Measurements from ENCODE around the gene JADE3. TPM values are rescaled to one million over a fixed set of nuclear protein-coding genes. Genes with fewer than 3 reads are reported as not detected.

Gene JADE3
- under 1 TPM; 0.32 to 0.50 TPM for total RNA-seq
- 0.08 to 0.81 reads per million in 2 donors for total RNA-seq

- H3K27ac Mint-ChIP-seq = no peak within 1 kb of the TSS
- H3K4me3 Mint-ChIP-seq = peak within 1 kb of the TSS; percentile 84
- peak in 2 of 3 donors; percentile 20 to 22 for DNase-seq
- ATAC-seq = peak; percentile 58
- H3K36me3 Mint-ChIP-seq (ENCODE audit: low read depth) = no peaks in the 10 kb centered on the region
- peaks cover 19% of the 10 kb centered on the region for H3K27me3 Mint-ChIP-seq
- no peaks in the 10 kb centered on the region for H3K9me3 ChIP-seq (ENCODE audit: control insufficient read depth, low read length, poor library complexity, severe bottlenecking)
- H3K4me1 Mint-ChIP-seq = peaks cover 7% of the 10 kb centered on the region
Observed at GRCh38 chrX:46912098-46912602, at the start of gene JADE3. TSS of gene JADE3 (plus strand) at chrX:46912421. CDS start at chrX:46984895, 72,474 bp downstream.

DNA sequence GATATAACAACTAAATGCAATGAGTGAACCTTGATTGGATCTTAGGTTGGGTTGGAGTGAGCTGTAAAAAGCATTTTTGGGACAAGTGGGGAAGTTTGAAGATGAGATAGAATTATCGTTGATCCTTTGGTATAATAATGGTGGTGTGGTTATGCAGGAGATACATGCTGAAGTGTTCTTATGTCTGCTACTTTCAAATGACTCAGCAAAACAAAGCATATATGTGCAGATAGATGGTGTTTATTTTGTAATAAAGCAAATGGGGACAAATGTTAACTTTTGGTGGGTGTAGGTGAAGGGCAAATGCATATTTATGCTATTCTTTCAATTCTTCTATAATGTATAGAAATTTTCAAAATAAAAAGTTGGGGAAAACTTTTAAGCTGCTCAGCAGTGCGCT, 49.1 kb upstream of the JADE3 start:
- Mint-ChIP-seq H3K27me3 (no peaks in the 10 kb centered on the region), H3K27ac (no peak overlapping the region), H3K4me1 (peaks cover 4% of the 10 kb centered on the region), H3K4me3 (no peak overlapping the region), H3K36me3 (ENCODE audit: low read depth) (no peaks in the 10 kb centered on the region)
- no peak for ATAC-seq
- DNase-seq = no peak
- H3K9me3 ChIP-seq (ENCODE audit: control insufficient read depth, low read length, poor library complexity, severe bottlenecking) = no peaks in the 10 kb centered on the region

GRCh38 chrX:46864606-46865005, 47.6 kb upstream of the JADE3 start:
- H3K27me3 Mint-ChIP-seq = no peaks in the 10 kb centered on the region
- DNase-seq = no peak

DNA sequence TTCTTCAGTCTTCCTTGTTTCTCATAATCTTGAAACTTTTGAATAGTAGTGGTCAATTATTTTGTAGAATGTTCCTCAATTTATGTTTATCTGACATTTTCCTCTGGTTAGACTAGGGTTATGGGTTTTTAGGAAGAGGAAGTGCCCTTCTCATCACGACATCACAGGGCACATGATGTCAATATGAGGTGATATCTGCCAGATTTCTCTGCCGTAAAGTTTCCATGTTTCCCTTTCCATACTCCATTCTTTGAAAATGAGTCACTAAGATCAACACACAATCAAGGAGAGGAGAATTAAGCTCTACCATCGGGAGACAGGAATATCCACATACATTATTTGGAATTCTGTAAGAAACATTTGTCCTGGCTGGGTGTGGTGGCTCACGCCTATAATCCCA, 46.9 kb upstream of the JADE3 start:
- Mint-ChIP-seq H3K4me1 (peaks cover 4% of the 10 kb centered on the region), H3K27me3 (no peaks in the 10 kb centered on the region), H3K4me3 (no peak overlapping the region), H3K27ac (no peak overlapping the region), H3K36me3 (ENCODE audit: low read depth) (no peaks in the 10 kb centered on the region)
- DNase-seq (no peak), ATAC-seq (no peak)
- no peaks in the 10 kb centered on the region for H3K9me3 ChIP-seq (ENCODE audit: control insufficient read depth, low read length, poor library complexity, severe bottlenecking)

More at GRCh38 chrX:46864606-46865005, 47.6 kb upstream of the JADE3 start:
- Mint-ChIP-seq H3K27ac (no peak overlapping the region), H3K4me3 (no peak overlapping the region), H3K36me3 (ENCODE audit: low read depth) (no peaks in the 10 kb centered on the region), H3K4me1 (peaks cover 4% of the 10 kb centered on the region)
- H3K9me3 ChIP-seq (ENCODE audit: control insufficient read depth, low read length, poor library complexity, severe bottlenecking) = no peaks in the 10 kb centered on the region
- no peak for ATAC-seq

DNA sequence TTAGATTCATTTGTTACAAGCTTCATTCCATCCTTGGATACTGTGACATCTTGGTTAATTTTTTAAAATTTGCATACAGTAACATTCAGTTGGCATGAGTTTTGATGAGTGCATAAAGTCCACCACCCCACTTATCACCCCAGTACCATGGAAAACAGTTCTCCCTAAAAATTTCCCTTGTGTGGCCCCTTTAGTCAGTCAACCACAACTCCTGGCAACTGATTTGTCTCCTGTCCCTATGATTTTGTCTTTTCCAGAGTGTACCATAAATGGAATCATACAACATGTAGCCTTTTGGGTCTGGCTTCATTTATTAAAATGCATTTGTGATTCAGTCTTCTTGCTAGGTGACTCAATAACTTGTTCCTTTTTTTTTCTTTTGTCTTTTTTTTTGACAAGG, 45.5 kb upstream of the JADE3 start:
- no peak for ATAC-seq
- no peak overlapping the region for H3K4me3 Mint-ChIP-seq
- no peaks in the 10 kb centered on the region for H3K27me3 Mint-ChIP-seq
- H3K27ac Mint-ChIP-seq = no peak overlapping the region
- H3K36me3 Mint-ChIP-seq (ENCODE audit: low read depth) = no peaks in the 10 kb centered on the region
- H3K9me3 ChIP-seq (ENCODE audit: control insufficient read depth, low read length, poor library complexity, severe bottlenecking) = no peaks in the 10 kb centered on the region
- H3K4me1 Mint-ChIP-seq = peaks cover 4% of the 10 kb centered on the region
- no peak for DNase-seq

- Mint-ChIP-seq H3K27me3 (no peaks in the 10 kb centered on the region), H3K36me3 (ENCODE audit: low read depth) (no peaks in the 10 kb centered on the region), H3K4me1 (no peaks in the 10 kb centered on the region), H3K4me3 (no peak overlapping the region), H3K27ac (no peak overlapping the region)
- DNase-seq (no peak), ATAC-seq (no peak)
- H3K9me3 ChIP-seq (ENCODE audit: control insufficient read depth, low read length, poor library complexity, severe bottlenecking) = no peaks in the 10 kb centered on the region
Observed at GRCh38 chrX:46873746-46874145, 38.5 kb upstream of the JADE3 start.

DNA sequence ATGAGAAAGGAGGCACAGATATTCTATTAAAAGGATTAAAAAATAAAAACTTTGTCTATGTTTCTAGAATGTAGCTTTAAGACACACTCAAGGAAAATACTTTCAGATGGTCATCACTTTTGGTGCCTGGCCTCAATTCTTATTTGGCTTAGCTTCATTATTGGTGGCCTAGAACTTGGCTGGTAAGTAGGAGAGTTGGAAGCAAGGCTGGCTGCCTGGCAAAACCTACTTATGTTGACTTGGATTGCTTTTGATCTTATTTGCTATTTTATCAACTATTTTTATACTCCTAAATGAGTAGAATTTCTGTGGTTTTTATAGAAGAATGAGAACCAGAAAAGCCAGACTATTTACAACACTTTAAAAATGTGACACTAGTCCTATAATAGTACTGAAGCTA, 35.3 kb upstream of the JADE3 start:
- ATAC-seq (no peak), DNase-seq (no peak)
- H3K9me3 ChIP-seq (ENCODE audit: control insufficient read depth, low read length, poor library complexity, severe bottlenecking) = no peaks in the 10 kb centered on the region
- no peaks in the 10 kb centered on the region for H3K36me3 Mint-ChIP-seq (ENCODE audit: low read depth)
- H3K4me1 Mint-ChIP-seq = no peaks in the 10 kb centered on the region
- no peaks in the 10 kb centered on the region for H3K27me3 Mint-ChIP-seq
- no peak overlapping the region for H3K27ac Mint-ChIP-seq
- no peak overlapping the region for H3K4me3 Mint-ChIP-seq

GRCh38 chrX:46882266-46882665, 30.0 kb upstream of the JADE3 start:
- DNase-seq = no peak
- Mint-ChIP-seq H3K27ac (no peak overlapping the region), H3K36me3 (ENCODE audit: low read depth) (no peaks in the 10 kb centered on the region), H3K27me3 (no peaks in the 10 kb centered on the region), H3K4me1 (no peaks in the 10 kb centered on the region), H3K4me3 (no peak overlapping the region)
- no peaks in the 10 kb centered on the region for H3K9me3 ChIP-seq (ENCODE audit: control insufficient read depth, low read length, poor library complexity, severe bottlenecking)
- ATAC-seq = no peak

DNA sequence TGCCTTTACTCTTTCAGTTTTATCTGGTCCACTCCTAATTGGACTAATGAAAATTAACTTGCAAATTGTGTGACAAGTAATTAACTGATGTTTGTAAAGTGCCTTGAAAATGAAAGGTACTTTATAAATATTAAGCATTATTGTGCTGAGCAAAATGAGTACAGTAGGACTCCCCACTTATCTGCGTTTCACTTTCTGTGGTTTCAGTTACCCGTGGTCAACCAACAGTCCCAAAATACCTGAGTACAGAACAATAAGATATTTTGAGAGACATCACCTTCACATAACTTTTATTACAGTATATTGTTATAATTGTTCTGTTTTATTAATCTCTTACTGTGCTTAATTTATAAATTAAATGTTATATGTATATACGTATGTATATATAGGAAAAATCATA, 27.4 kb upstream of the JADE3 start:
- H3K27me3 Mint-ChIP-seq = no peaks in the 10 kb centered on the region
- no peaks in the 10 kb centered on the region for H3K36me3 Mint-ChIP-seq (ENCODE audit: low read depth)
- ATAC-seq = no peak

DNA sequence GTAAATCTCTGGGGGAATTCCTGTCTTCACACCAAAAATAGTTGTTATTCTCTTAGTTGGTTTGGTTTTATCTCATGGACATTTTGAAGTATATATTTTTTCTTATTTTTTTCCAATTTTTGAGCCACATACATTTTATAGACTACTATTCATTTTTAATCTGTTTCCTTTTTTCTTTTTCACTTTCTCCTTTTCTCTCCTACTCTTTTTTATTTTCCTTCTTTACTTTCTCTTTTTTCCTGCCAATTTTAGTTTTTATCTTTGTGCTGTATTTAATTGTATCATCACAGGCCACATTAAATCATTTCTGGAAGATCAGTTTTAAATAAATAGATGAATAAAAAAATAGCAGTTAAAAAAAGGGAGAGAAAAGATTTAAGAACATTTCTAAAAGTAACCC, 14.0 kb upstream of the JADE3 start:
- H3K9me3 ChIP-seq (ENCODE audit: control insufficient read depth, low read length, poor library complexity, severe bottlenecking) = no peaks in the 10 kb centered on the region
- Mint-ChIP-seq H3K4me3 (no peak overlapping the region), H3K27ac (no peak overlapping the region), H3K27me3 (peaks cover 9% of the 10 kb centered on the region), H3K4me1 (peaks cover 5% of the 10 kb centered on the region), H3K36me3 (ENCODE audit: low read depth) (peaks cover 4% of the 10 kb centered on the region)
- no peak for ATAC-seq
- no peak for DNase-seq

More for the DNA sequence above, 27.4 kb upstream of the JADE3 start:
- H3K4me1 Mint-ChIP-seq = no peaks in the 10 kb centered on the region
- H3K9me3 ChIP-seq (ENCODE audit: control insufficient read depth, low read length, poor library complexity, severe bottlenecking) = no peaks in the 10 kb centered on the region
- H3K4me3 Mint-ChIP-seq = no peak overlapping the region
- no peak for DNase-seq
- no peak overlapping the region for H3K27ac Mint-ChIP-seq

DNA sequence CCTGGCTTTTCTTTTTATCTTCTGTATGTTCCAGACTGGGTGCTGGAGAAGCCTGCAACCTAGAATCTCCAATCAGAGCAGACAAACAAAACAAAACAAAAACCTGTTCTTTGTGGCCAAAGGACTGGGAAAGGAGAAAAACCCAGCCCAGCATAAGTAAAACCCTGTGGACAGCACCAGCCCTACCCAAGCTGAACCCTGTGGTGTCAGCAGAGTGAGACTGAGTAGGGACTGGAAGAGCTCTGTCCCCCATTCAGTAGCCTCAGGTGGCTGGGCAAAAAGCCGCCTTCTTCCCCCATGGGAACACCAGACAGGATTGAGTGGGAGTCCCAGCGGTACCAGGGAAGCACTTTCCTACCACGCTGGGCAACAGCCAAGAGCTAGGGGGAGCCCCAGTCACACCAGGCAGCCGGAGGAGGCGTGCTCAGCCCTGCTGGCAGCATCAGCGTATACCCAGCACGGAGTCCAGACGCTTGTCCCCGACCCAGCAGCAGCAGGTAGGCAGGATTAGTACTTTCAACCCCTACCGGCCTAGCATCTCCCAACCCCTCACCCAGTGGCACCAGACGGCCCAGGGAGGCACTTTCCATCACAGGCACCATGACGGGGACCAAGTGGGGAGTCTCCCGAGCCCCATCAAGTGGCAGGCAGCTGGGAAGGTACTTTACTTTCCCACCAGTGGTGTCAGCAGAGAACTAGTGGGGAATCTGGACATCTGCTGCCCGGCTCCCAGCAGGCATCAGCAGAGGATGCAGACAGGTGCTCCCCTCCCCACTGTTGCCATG, 8.6 kb upstream of the JADE3 start:
- ATAC-seq = peak; percentile 99
- Mint-ChIP-seq H3K27me3 (no peaks in the 10 kb centered on the region), H3K4me3 (peak overlapping the region; percentile 49), H3K4me1 (no peaks in the 10 kb centered on the region), H3K36me3 (ENCODE audit: low read depth) (no peaks in the 10 kb centered on the region), H3K27ac (no peak overlapping the region)
- H3K9me3 ChIP-seq (ENCODE audit: control insufficient read depth, low read length, poor library complexity, severe bottlenecking) = no peaks in the 10 kb centered on the region
- peak; percentile 17 to 30 (median 25) for DNase-seq

DNA sequence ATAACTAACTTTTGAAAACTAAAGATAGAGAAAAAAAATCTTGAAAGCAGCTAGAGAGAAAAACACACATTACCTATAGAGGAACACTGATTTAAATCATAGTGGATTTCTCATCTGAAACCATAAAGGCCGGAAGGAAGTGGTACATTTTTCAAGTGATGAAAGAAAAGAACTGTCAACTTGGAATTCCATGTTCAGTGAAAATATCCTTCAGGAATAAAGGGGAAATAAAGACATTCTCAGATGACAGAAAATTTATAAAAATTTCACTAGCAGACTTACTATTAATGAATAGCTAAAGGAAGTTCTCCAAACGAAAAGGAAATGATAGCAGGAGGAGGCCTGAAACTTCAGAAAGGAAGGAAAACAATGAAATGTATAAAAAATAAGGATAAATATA, 7.6 kb upstream of the JADE3 start:
- no peaks in the 10 kb centered on the region for H3K36me3 Mint-ChIP-seq (ENCODE audit: low read depth)
- no peak overlapping the region for H3K27ac Mint-ChIP-seq
- no peaks in the 10 kb centered on the region for H3K27me3 Mint-ChIP-seq
- DNase-seq (no peak), ATAC-seq (no peak)
- no peaks in the 10 kb centered on the region for H3K9me3 ChIP-seq (ENCODE audit: control insufficient read depth, low read length, poor library complexity, severe bottlenecking)
- no peaks in the 10 kb centered on the region for H3K4me1 Mint-ChIP-seq
- H3K4me3 Mint-ChIP-seq = no peak overlapping the region

GRCh38 chrX:46910415-46910814, 1.8 kb upstream of the JADE3 start:
- no peak for DNase-seq
- ATAC-seq = no peak
- Mint-ChIP-seq H3K36me3 (ENCODE audit: low read depth) (no peaks in the 10 kb centered on the region), H3K4me1 (peaks cover 7% of the 10 kb centered on the region), H3K27ac (no peak overlapping the region), H3K4me3 (no peak overlapping the region), H3K27me3 (peaks cover 10% of the 10 kb centered on the region)
- H3K9me3 ChIP-seq (ENCODE audit: control insufficient read depth, low read length, poor library complexity, severe bottlenecking) = no peaks in the 10 kb centered on the region
